ENCODE measurements around the gene YDJC.

- TF ChIP-seq CTCF (conservative IDR thresholded peaks at IDR 0.05; ENCODE audit: low read depth, low read length) (no peak), RFX5 (IDR thresholded peaks at IDR 0.05; ENCODE audit: low read depth, low read length) (no peak), POLR2A (IDR thresholded peaks at IDR 0.05; ENCODE audit: low read depth, low read length) (no peak), RAD21 (IDR thresholded peaks at IDR 0.05; ENCODE audit: low read length) (no peak), MAFK (IDR thresholded peaks at IDR 0.05; ENCODE audit: low read depth, low read length) (no peak), BHLHE40 (IDR thresholded peaks at IDR 0.05; ENCODE audit: low read depth, low read length) (no peak), MXI1 (IDR thresholded peaks at IDR 0.05; ENCODE audit: borderline replicate concordance, low read depth, low read length) (no peak), MAZ (IDR thresholded peaks at IDR 0.05; ENCODE audit: borderline replicate concordance, low read depth, low read length) (no peak), RCOR1 (IDR thresholded peaks at IDR 0.05; ENCODE audit: insufficient replicate concordance, low read length) (no peak), SMC3 (IDR thresholded peaks at IDR 0.05; ENCODE audit: low read depth, low read length) (no peak), FOS (IDR thresholded peaks at IDR 0.05; ENCODE audit: low read depth, low read length) (no peak), CEBPB (IDR thresholded peaks at IDR 0.05; ENCODE audit: low read depth, low read length) (no peak), USF2 (IDR thresholded peaks at IDR 0.05; ENCODE audit: low read depth, low read length) (no peak)
Observed at GRCh38 chr22:21661991-21662390, 32.2 kb upstream of the YDJC start.

All from IMR-90 (cell line).